ENCODE measurements around the gene WASHC3. TPM values are rescaled to one million over a fixed set of nuclear protein-coding genes. Genes with fewer than 3 reads are reported as not detected.

WASHC3 gene
- total and polyA plus RNA-seq, 2 experiments from 2014 or later, result 6.6 to 24.6 TPM

- no peak overlapping the region for H3K4me2 ChIP-seq
- H3K36me3 Mint-ChIP-seq (ENCODE audit: low read depth), result peaks cover 87% of the 10 kb centered on the region
Observed at GRCh38 chr12:102106905-102107304, 45.1 kb upstream of the WASHC3 start.

More at GRCh38 chr12:102106905-102107304, 45.1 kb upstream of the WASHC3 start:
- Mint-ChIP-seq H3K4me1 (no peaks in the 10 kb centered on the region), H3K9me3 (no peaks in the 10 kb centered on the region; the same call in 2 of the 3 replicates), H3K4me3 (no peak overlapping the region), H3K27me3 (ENCODE audit: insufficient read depth, low read depth, poor library complexity) (no peaks in the 10 kb centered on the region), H3K27ac (no peak overlapping the region)
- no peaks in the 10 kb centered on the region for H3K9me2 ChIP-seq (ENCODE audit: insufficient read depth)
- H3K4me1 ChIP-seq (ENCODE audit: insufficient read depth), result no peaks in the 10 kb centered on the region
- no peak overlapping the region for H2AFZ ChIP-seq
- no peaks in the 10 kb centered on the region for H3F3A ChIP-seq (replicated peaks; ENCODE audit: low read depth)
- peaks cover 8% of the 10 kb centered on the region for H3K79me2 ChIP-seq (replicated peaks; ENCODE audit: insufficient read depth)
- DNase-seq (ENCODE audit: low spot score) (no peak), ATAC-seq (no peak)
- H4K20me1 ChIP-seq (replicated peaks; ENCODE audit: insufficient read depth), result no peaks in the 10 kb centered on the region; the same call in 1 of the 2 replicates
- H3K36me3 ChIP-seq (ENCODE audit: insufficient read depth), result peaks cover 38% of the 10 kb centered on the region; the same call in 1 of the 2 replicates
- no peak overlapping the region for H3K4me3 ChIP-seq
- TF ChIP-seq, protein P1, sequence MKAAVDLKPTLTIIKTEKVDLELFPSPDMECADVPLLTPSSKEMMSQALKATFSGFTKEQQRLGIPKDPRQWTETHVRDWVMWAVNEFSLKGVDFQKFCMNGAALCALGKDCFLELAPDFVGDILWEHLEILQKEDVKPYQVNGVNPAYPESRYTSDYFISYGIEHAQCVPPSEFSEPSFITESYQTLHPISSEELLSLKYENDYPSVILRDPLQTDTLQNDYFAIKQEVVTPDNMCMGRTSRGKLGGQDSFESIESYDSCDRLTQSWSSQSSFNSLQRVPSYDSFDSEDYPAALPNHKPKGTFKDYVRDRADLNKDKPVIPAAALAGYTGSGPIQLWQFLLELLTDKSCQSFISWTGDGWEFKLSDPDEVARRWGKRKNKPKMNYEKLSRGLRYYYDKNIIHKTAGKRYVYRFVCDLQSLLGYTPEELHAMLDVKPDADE (IDR thresholded peaks at IDR 0.05), result no peak
- TF ChIP-seq JUNB (IDR thresholded peaks at IDR 0.05; ENCODE audit: unreplicated experiment), result no peak
- no peak for TF ChIP-seq ZNF114 (CRISPR knock-in tag; IDR thresholded peaks at IDR 0.05)
- no peak for TF ChIP-seq REST (IDR thresholded peaks at IDR 0.05; ENCODE audit: unreplicated experiment)
- TF ChIP-seq, protein P2, sequence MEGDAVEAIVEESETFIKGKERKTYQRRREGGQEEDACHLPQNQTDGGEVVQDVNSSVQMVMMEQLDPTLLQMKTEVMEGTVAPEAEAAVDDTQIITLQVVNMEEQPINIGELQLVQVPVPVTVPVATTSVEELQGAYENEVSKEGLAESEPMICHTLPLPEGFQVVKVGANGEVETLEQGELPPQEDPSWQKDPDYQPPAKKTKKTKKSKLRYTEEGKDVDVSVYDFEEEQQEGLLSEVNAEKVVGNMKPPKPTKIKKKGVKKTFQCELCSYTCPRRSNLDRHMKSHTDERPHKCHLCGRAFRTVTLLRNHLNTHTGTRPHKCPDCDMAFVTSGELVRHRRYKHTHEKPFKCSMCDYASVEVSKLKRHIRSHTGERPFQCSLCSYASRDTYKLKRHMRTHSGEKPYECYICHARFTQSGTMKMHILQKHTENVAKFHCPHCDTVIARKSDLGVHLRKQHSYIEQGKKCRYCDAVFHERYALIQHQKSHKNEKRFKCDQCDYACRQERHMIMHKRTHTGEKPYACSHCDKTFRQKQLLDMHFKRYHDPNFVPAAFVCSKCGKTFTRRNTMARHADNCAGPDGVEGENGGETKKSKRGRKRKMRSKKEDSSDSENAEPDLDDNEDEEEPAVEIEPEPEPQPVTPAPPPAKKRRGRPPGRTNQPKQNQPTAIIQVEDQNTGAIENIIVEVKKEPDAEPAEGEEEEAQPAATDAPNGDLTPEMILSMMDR (conservative IDR thresholded peaks at IDR 0.05; ENCODE audit: low read depth in 2 of 2), result no peak
- TF ChIP-seq STAT1 (IDR thresholded peaks at IDR 0.05; ENCODE audit: unreplicated experiment), result no peak
- TF ChIP-seq EZH2phosphoT487 (IDR thresholded peaks at IDR 0.05; ENCODE audit: unreplicated experiment), result no peak
- TF ChIP-seq NANOG (IDR thresholded peaks at IDR 0.05; ENCODE audit: borderline replicate concordance), result no peak
- no peak for TF ChIP-seq EZH2 (IDR thresholded peaks at IDR 0.05; ENCODE audit: low read depth, unreplicated experiment)
- no peak for TF ChIP-seq POLR2AphosphoS5 (IDR thresholded peaks at IDR 0.05; ENCODE audit: low read depth)
- TF ChIP-seq CREB1 (CRISPR knock-in tag; IDR thresholded peaks at IDR 0.05; ENCODE audit: low read depth), result no peak
- TF ChIP-seq, protein P3, sequence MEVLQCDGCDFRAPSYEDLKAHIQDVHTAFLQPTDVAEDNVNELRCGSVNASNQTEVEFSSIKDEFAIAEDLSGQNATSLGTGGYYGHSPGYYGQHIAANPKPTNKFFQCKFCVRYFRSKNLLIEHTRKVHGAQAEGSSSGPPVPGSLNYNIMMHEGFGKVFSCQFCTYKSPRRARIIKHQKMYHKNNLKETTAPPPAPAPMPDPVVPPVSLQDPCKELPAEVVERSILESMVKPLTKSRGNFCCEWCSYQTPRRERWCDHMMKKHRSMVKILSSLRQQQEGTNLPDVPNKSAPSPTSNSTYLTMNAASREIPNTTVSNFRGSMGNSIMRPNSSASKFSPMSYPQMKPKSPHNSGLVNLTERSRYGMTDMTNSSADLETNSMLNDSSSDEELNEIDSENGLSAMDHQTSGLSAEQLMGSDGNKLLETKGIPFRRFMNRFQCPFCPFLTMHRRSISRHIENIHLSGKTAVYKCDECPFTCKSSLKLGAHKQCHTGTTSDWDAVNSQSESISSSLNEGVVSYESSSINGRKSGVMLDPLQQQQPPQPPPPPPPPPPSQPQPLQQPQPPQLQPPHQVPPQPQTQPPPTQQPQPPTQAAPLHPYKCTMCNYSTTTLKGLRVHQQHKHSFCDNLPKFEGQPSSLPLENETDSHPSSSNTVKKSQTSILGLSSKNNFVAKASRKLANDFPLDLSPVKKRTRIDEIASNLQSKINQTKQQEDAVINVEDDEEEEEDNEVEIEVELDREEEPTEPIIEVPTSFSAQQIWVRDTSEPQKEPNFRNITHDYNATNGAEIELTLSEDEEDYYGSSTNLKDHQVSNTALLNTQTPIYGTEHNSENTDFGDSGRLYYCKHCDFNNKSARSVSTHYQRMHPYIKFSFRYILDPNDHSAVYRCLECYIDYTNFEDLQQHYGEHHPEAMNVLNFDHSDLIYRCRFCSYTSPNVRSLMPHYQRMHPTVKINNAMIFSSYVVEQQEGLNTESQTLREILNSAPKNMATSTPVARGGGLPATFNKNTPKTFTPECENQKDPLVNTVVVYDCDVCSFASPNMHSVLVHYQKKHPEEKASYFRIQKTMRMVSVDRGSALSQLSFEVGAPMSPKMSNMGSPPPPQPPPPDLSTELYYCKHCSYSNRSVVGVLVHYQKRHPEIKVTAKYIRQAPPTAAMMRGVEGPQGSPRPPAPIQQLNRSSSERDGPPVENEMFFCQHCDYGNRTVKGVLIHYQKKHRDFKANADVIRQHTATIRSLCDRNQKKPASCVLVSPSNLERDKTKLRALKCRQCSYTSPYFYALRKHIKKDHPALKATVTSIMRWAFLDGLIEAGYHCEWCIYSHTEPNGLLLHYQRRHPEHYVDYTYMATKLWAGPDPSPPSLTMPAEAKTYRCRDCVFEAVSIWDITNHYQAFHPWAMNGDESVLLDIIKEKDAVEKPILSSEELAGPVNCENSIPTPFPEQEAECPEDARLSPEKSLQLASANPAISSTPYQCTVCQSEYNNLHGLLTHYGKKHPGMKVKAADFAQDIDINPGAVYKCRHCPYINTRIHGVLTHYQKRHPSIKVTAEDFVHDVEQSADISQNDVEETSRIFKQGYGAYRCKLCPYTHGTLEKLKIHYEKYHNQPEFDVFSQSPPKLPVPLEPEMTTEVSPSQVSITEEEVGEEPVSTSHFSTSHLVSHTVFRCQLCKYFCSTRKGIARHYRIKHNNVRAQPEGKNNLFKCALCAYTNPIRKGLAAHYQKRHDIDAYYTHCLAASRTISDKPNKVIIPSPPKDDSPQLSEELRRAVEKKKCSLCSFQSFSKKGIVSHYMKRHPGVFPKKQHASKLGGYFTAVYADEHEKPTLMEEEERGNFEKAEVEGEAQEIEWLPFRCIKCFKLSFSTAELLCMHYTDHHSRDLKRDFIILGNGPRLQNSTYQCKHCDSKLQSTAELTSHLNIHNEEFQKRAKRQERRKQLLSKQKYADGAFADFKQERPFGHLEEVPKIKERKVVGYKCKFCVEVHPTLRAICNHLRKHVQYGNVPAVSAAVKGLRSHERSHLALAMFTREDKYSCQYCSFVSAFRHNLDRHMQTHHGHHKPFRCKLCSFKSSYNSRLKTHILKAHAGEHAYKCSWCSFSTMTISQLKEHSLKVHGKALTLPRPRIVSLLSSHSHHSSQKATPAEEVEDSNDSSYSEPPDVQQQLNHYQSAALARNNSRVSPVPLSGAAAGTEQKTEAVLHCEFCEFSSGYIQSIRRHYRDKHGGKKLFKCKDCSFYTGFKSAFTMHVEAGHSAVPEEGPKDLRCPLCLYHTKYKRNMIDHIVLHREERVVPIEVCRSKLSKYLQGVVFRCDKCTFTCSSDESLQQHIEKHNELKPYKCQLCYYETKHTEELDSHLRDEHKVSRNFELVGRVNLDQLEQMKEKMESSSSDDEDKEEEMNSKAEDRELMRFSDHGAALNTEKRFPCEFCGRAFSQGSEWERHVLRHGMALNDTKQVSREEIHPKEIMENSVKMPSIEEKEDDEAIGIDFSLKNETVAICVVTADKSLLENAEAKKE (CRISPR knock-in tag; IDR thresholded peaks at IDR 0.05), result no peak
- no peak for TF ChIP-seq ZNF331 (CRISPR knock-in tag; IDR thresholded peaks at IDR 0.05; ENCODE audit: low read depth)
- H3K27ac ChIP-seq (ENCODE audit: low read depth), result no peak overlapping the region
- H3K27me3 ChIP-seq (ENCODE audit: insufficient read depth), result no peaks in the 10 kb centered on the region
